ENCODE measurements around the gene CAPN15.
A peak's percentile ranks its signal among the peaks of the same experiment; 100 is the strongest.

Gene CAPN15

GRCh38 chr16:524274-525040, 3.1 kb upstream of the CAPN15 start:
- TF ChIP-seq YY1 (IDR thresholded peaks at IDR 0.05; ENCODE audit: low read depth) (no peak), RAD21 (IDR thresholded peaks at IDR 0.05; ENCODE audit: low read depth) (no peak)

GRCh38 chr16:525123-525519, 2.4 kb upstream of the CAPN15 start:
- TF ChIP-seq CEBPB (IDR thresholded peaks at IDR 0.05), result no peak
- TF ChIP-seq YY1 (IDR thresholded peaks at IDR 0.05; ENCODE audit: low read depth), result no peak
- TF ChIP-seq FOXM1 (IDR thresholded peaks at IDR 0.05; ENCODE audit: borderline replicate concordance, low read depth), result no peak
- no peak for TF ChIP-seq TEAD4 (IDR thresholded peaks at IDR 0.05)
- no peak for TF ChIP-seq RAD21 (IDR thresholded peaks at IDR 0.05; ENCODE audit: low read depth)
- no peak for TF ChIP-seq NFIC (IDR thresholded peaks at IDR 0.05)
- TF ChIP-seq MAX (IDR thresholded peaks at IDR 0.05), result no peak
- TF ChIP-seq TAF1 (IDR thresholded peaks at IDR 0.05; ENCODE audit: low read depth), result no peak
- no peak for TF ChIP-seq CREB1 (IDR thresholded peaks at IDR 0.05; ENCODE audit: low read depth)
- no peak for TF ChIP-seq USF1 (IDR thresholded peaks at IDR 0.05)
- no peak for TF ChIP-seq TCF12 (IDR thresholded peaks at IDR 0.05; ENCODE audit: low read depth)
- no peak for TF ChIP-seq REST (IDR thresholded peaks at IDR 0.05; ENCODE audit: low read depth)
- TF ChIP-seq EP300 (IDR thresholded peaks at IDR 0.05; ENCODE audit: borderline replicate concordance), result no peak
- no peak for TF ChIP-seq EGR1 (IDR thresholded peaks at IDR 0.05)
- no peak for TF ChIP-seq ZBTB7A (IDR thresholded peaks at IDR 0.05; ENCODE audit: low read depth)

- TF ChIP-seq MAX (IDR thresholded peaks at IDR 0.05), result peak; percentile 58; the same call in 1 of the 2 replicates
- 0 out of 2 replicates have a peak, but pooled peaks have one; percentile 6 for TF ChIP-seq NFIC (IDR thresholded peaks at IDR 0.05)
- no peak for TF ChIP-seq TAF1 (IDR thresholded peaks at IDR 0.05; ENCODE audit: low read depth)
- no peak for TF ChIP-seq TCF12 (IDR thresholded peaks at IDR 0.05; ENCODE audit: low read depth)
- TF ChIP-seq REST (IDR thresholded peaks at IDR 0.05; ENCODE audit: low read depth), result no peak
- TF ChIP-seq TEAD4 (IDR thresholded peaks at IDR 0.05), result peak; percentile 36; the same call in 1 of the 2 replicates
- TF ChIP-seq CREB1 (IDR thresholded peaks at IDR 0.05; ENCODE audit: low read depth), result no peak
- no peak for TF ChIP-seq ZBTB7A (IDR thresholded peaks at IDR 0.05; ENCODE audit: low read depth)
- TF ChIP-seq CEBPB (IDR thresholded peaks at IDR 0.05), result no peak
- no peak for TF ChIP-seq YY1 (IDR thresholded peaks at IDR 0.05; ENCODE audit: low read depth)
- peak; percentile 27; the same call in 1 of the 2 replicates for TF ChIP-seq RAD21 (IDR thresholded peaks at IDR 0.05; ENCODE audit: low read depth)
These were observed 1.9 kb upstream of the CAPN15 start for GRCh38 chr16:525520-526180.

GRCh38 chr16:526181-527014, 1.1 kb upstream of the CAPN15 start:
- no peak for TF ChIP-seq FOXM1 (IDR thresholded peaks at IDR 0.05; ENCODE audit: borderline replicate concordance, low read depth)
- TF ChIP-seq MAX (IDR thresholded peaks at IDR 0.05), result peak; percentile 34

- TF ChIP-seq REST (IDR thresholded peaks at IDR 0.05; ENCODE audit: low read depth) (no peak), MAX (IDR thresholded peaks at IDR 0.05) (peak; percentile 82), CREB1 (IDR thresholded peaks at IDR 0.05; ENCODE audit: low read depth) (no peak), YY1 (IDR thresholded peaks at IDR 0.05; ENCODE audit: low read depth) (0 out of 2 replicates have a peak, but pooled peaks have one; percentile 11)
These were observed 849 bp downstream of the CAPN15 start for GRCh38 chr16:528111-529011.

Data from Ishikawa (cell line).